ENCODE results near the gene NACC2. TPM values are rescaled to one million over a fixed set of nuclear protein-coding genes. Genes with fewer than 3 reads are reported as not detected.

Gene NACC2
- total and polyA plus RNA-seq, 2 donors (not counting 3 experiments of a cell fraction or from before 2014, with no cell fraction given) = 15.8 to 27.1 TPM

DNA sequence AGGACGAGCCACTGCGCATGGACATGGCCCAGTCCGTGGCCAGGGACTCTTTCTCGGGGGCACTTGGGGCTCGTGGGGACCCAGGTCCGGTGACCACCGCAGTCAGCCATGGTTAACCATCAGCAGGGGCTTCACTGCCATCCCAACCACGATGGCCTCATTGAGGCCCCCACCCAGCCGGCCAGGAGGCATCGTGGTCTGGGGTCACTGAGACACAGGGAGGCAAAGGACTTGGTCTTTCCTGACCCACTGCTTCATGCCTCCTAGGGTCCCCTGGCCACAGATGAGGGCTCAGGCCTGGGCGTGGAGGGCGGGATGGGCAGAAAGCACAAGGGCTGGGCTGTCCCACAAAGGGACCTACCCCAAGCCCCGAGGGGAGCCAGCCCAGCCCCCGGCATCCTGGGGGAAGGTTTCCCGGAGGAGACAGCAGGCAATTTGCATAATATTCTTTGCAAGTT is 6.6 kb downstream of the NACC2 start:
- H2AFZ ChIP-seq (ENCODE audit: low read depth, low read length) = no peak overlapping the region
- H3K79me2 ChIP-seq (ENCODE audit: control insufficient read depth, insufficient read depth, low read length) = peaks cover 92% of the 10 kb centered on the region
- POLR2A ChIA-PET = no interaction called here
- TF ChIP-seq MYC (IDR thresholded peaks at IDR 0.05; ENCODE audit: low read depth, low read length) (no peak), EZH2 (IDR thresholded peaks at IDR 0.05; ENCODE audit: borderline replicate concordance, low read depth, low read length, severe bottlenecking) (no peak), JUN (IDR thresholded peaks at IDR 0.05; ENCODE audit: borderline replicate concordance, insufficient read depth, insufficient read length, low read depth) (no peak), POLR2A (IDR thresholded peaks at IDR 0.05; ENCODE audit: low read depth, low read length) (no peak), POLR2AphosphoS5 (IDR thresholded peaks at IDR 0.05; ENCODE audit: insufficient read depth, low read depth, low read length) (no peak), FOS (IDR thresholded peaks at IDR 0.05; ENCODE audit: borderline replicate concordance, insufficient read depth, low read length) (no peak), GATA2 (IDR thresholded peaks at IDR 0.05; ENCODE audit: insufficient read depth, insufficient read length, low read depth, low read length) (no peak)
- TF ChIP-seq, protein P1, sequence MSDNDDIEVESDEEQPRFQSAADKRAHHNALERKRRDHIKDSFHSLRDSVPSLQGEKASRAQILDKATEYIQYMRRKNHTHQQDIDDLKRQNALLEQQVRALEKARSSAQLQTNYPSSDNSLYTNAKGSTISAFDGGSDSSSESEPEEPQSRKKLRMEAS (IDR thresholded peaks at IDR 0.05; ENCODE audit: insufficient read depth, insufficient read length) = no peak
- TF ChIP-seq, protein P2, sequence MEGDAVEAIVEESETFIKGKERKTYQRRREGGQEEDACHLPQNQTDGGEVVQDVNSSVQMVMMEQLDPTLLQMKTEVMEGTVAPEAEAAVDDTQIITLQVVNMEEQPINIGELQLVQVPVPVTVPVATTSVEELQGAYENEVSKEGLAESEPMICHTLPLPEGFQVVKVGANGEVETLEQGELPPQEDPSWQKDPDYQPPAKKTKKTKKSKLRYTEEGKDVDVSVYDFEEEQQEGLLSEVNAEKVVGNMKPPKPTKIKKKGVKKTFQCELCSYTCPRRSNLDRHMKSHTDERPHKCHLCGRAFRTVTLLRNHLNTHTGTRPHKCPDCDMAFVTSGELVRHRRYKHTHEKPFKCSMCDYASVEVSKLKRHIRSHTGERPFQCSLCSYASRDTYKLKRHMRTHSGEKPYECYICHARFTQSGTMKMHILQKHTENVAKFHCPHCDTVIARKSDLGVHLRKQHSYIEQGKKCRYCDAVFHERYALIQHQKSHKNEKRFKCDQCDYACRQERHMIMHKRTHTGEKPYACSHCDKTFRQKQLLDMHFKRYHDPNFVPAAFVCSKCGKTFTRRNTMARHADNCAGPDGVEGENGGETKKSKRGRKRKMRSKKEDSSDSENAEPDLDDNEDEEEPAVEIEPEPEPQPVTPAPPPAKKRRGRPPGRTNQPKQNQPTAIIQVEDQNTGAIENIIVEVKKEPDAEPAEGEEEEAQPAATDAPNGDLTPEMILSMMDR (IDR thresholded peaks at IDR 0.05; ENCODE audit: extremely low read depth in 1 of 2, insufficient read depth in 1 of 2, low read depth in 1 of 2, low read length in 2 of 2) = no peak
- BruUV-seq (replicated peaks) = no TSS peak
- no peak overlapping the region for H3K4me2 ChIP-seq (ENCODE audit: insufficient read depth, low read length)
- FAIRE-seq (no peak), DNase-seq (ENCODE audit: low read depth, low spot score) (no peak)
- no peak overlapping the region for H3K4me3 ChIP-seq (replicated peaks in 1 of 3; ENCODE audit: insufficient read depth in 1 of 3, low read depth in 1 of 3, low read length in 3 of 3)
- H3K27me3 ChIP-seq (ENCODE audit: control insufficient read depth in 2 of 2, insufficient read depth in 2 of 2, low read length in 2 of 2) = no peaks in the 10 kb centered on the region
- peaks cover 15% of the 10 kb centered on the region for H3K4me1 ChIP-seq (ENCODE audit: control insufficient read depth, extremely low read depth, insufficient read depth, low read length)
- no peaks in the 10 kb centered on the region for H3K9me3 ChIP-seq (replicated peaks; ENCODE audit: control insufficient read depth, insufficient read depth, low read length)
- H4K20me1 ChIP-seq (replicated peaks; ENCODE audit: control insufficient read depth, extremely low read depth, insufficient read depth, low read length) = no peaks in the 10 kb centered on the region
- no peaks in the 10 kb centered on the region for H3K36me3 ChIP-seq (ENCODE audit: control insufficient read depth in 2 of 2, extremely low read depth in 1 of 2, insufficient read depth in 2 of 2, low read length in 2 of 2)
- CTCF ChIA-PET = interaction anchor here (1.8 to 4.4 kb wide), 3 partner anchors 32 to 128 kb away, joined by 4 to 148 read pairs (median 10); partner anchors contain the start of genes TMEM250 and UBAC1
- H3K9ac ChIP-seq (replicated peaks; ENCODE audit: extremely low read depth, insufficient read depth, low read length) = no peak overlapping the region
- no peaks in the 10 kb centered on the region for H3K9me1 ChIP-seq (replicated peaks; ENCODE audit: control insufficient read depth, extremely low read depth, insufficient read depth, low read length)
- no peak overlapping the region for H3K27ac ChIP-seq (ENCODE audit: insufficient read depth, low read depth, low read length)
- dilution Hi-C loops (cut with MboI; ENCODE audit: extremely low pct_ligation_motif_present, low sequenced_read_pairs) = no loop called here
- intact Hi-C loops (cut with micrococcal nuclease) = loop anchor here (5.0 kb wide), 1 partner anchor 139 kb away; no protein-coding TSS in a partner anchor
